HuH-7.5 (cell line): ENCODE data around the gene SYNJ1.
"Not testable (repeated sequence)": the region's sequence is repeated elsewhere in the genome, so short reads cannot be mapped to it uniquely, and the experiment has no call there.

Experiments used
- DNase-seq: peaks from one replicate; pipeline ENCODE4 v3.0.0; 2011; ENCODE audit warnings: low spot score

The SYNJ1 gene

DNA sequence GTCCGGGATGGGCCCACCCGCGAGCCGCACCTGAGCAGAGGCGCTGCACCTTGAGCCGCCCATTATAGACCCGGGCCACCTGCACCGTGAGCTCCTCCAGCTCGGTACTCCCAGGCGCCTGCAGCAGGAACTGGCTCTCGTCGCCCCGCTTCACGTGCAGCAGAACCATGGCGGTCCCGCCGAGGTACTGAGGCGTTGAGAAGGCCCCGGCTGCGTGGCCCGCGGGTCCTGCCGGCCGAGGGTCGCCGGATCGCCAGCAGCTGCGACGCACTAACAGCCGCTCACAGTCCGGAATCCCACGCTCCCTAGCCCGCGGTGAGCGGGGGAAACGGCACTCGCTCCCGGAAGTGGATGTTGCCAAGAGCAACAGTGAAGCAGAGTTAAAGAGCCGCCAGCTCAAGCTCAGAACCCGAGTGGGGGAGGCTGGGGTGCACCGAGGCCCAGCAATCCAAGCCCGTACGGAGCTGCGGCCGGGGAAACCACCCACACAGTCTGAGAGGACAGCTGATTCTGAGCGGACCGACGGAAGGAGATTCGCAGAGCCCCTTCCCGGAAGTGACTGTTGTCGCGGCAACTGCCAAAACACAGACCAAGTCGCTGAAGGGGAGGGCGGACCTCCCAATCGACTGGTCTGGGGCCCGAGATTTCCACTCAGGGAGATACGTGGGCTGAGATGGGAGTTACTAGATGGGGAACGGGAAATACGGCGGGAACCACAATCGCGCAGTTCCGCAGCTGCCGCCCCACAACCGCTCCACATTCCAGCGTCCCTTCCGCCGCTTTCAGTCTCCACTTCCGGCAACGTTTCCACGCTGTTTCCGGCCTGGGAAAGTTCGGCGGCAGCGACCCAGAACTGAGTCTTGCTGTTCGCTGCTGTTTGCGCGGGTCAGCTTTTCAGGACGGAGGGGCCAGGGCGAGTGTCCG is 115.5 kb downstream of the SYNJ1 start, which contains the start of gene CFAP298:
Gene CFAP298, minus strand, starts transcription at position 303 of the 924 bp plus-strand sequence. Its CDS starts 134 bp downstream, at position 169.
- peak; percentile 35 for DNase-seq

- DNase-seq: no peak
These were observed 116.3 kb downstream of the SYNJ1 start for GRCh38 chr21:32611471-32611997.

DNA sequence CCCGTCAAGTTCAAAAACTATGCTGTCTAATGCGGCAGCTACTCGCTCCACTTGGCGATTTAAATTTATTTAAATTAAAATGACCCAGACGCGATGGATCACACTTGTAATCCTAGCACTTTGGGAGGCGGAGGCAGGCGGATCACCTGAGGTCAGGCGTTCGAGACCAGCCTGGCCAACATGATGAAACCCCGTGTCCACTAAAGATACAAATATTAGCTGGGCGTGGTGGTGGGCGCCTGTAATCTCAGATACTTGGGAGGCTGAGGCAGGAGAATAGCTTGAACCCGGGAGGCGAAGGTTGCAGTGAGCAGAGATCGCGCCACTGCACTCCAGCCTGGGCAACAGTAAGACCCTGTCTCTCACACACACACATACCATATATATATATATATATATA is 116.9 kb downstream of the SYNJ1 start:
- DNase-seq: not testable (repeated sequence)

- DNase-seq: no peak
These were observed 119.0 kb downstream of the SYNJ1 start for GRCh38 chr21:32608851-32609250.

- DNase-seq: no peak
These were observed 122.3 kb downstream of the SYNJ1 start for GRCh38 chr21:32605469-32605868.

DNA sequence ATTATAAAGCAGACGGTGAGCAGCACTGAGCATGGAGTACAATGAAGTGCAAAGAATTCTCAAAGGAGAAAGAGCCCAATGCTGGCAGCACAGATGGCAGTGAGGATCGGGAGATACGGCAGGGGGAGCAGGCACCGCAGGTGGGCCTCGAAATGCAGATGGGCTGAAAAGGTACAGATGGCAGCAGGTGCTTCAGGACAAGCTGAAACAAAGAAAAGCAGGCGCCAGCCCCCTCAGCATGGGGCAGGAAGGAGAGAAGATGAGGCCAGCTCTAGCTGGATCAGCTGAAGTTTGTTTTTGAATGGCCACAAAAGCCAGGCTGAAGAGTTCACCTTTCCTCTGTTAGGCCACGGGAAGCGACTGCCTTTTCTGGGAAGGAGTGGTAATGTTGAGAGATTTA is 123.3 kb downstream of the SYNJ1 start:
- no peak for DNase-seq

- no peak for DNase-seq
These were observed 124.7 kb downstream of the SYNJ1 start for GRCh38 chr21:32603131-32603530.

DNA sequence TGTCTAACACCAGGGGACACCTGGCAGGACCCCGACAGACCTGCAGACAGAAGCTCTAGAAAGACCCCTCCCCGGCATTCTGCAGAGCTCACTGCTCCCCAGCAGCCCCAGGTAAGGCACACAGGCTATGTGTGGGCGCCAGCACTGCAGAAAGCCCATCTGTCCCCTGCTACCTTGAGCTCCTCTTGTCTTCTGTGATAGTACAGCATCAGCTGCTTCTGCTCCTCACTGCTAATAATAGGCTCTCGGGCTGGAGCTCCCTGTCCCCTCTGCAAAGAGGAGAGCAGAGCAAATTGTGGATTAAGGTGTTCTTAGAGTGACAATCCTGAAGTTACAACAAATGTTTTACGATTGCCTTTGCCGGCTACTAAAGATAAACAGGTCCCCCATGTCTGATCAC is 125.7 kb downstream of the SYNJ1 start:
- no peak for DNase-seq

- DNase-seq: no peak
These were observed 128.3 kb downstream of the SYNJ1 start for GRCh38 chr21:32599526-32599925.

DNA sequence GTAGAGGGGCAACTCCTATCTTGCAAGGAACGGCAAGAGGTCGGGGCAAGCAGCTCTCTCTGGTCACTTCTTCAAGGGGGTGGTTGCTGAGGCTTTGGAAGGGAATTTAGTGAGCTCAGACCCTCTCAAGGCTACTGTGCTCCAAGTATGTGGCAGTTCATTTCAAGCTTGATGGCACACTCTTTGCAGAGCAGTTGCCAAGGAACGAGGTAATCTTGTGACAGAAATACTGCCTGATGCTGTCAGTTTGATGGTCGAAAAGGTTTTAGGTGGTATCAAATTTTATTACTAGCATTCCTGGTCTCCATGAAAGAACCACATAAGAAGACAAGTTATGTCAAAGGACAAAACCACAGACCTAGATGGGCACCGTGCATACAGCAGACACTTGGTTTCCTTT is 128.7 kb downstream of the SYNJ1 start:
- DNase-seq: no peak

GRCh38 chr21:32597205-32597604 is 130.6 kb downstream of the SYNJ1 start:
- DNase-seq: no peak

- no peak for DNase-seq
These were observed 132.4 kb downstream of the SYNJ1 start for GRCh38 chr21:32595431-32595830.

GRCh38 chr21:32593690-32594089 is 134.1 kb downstream of the SYNJ1 start:
- DNase-seq: no peak

DNA sequence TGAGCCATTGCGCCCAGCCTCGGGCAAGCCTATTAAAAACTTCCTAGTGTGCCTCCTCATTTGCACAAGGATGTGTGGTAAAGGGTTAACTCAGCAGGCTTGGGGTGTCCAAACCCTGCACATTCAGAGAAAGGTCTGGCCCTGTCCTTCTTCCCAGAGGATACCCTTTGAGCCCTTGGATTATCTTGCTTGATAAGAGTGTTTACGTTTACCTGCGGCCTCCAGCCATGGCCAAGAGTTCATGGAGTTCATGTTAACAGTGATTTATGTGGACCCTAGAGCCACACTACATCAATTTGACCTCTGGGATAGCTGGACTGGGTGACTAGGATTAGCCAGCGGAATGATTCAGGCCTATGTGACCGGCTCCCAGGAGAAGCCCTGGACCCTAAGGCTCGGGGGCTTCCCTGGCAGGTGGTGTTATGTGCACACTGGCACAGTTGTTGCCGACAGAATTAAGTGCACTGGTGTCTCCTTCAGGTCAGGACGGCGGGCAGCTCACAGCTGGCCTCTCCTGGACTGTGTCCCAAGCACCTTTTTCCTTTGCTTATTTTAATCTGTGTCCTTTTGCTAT is 134.8 kb downstream of the SYNJ1 start:
- DNase-seq: no peak

DNA sequence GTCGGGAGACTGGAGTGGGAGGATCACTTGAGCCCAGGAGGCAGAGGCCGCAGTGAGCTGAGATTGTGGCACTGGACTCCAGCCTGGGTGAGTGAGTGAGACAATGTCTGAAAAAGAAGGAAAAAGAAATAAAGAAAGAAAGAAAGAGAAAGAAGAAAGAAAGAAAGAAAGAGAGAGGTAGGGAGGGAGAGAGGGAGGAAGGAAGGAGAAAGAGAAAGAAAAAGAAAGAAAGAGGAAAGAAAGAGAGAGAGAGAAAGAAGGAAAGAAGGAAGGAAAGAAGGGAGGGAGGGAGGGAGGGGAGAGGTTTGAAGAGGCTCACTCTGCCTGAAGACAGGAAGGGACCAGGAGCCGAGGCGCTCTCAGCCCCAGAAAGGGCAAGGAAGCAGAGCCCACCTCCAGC is 137.7 kb downstream of the SYNJ1 start:
- DNase-seq: no peak

GRCh38 chr21:32587651-32588050 is 140.2 kb downstream of the SYNJ1 start:
- no peak for DNase-seq

- no peak for DNase-seq
These were observed 140.7 kb downstream of the SYNJ1 start for GRCh38 chr21:32587120-32587519.

GRCh38 chr21:32585970-32586369 is 141.8 kb downstream of the SYNJ1 start:
- DNase-seq: no peak

GRCh38 chr21:32585042-32585710 is 142.6 kb downstream of the SYNJ1 start, which contains the start of gene TCP10L:
Gene TCP10L, minus strand, starts transcription at chr21:32585523. Its CDS starts 1,219 bp downstream, at chr21:32584304.
- DNase-seq: no peak

- DNase-seq: no peak
These were observed 143.3 kb downstream of the SYNJ1 start for GRCh38 chr21:32584472-32584871.

- DNase-seq: no peak
These were observed 146.1 kb downstream of the SYNJ1 start for GRCh38 chr21:32581732-32582131.

DNA sequence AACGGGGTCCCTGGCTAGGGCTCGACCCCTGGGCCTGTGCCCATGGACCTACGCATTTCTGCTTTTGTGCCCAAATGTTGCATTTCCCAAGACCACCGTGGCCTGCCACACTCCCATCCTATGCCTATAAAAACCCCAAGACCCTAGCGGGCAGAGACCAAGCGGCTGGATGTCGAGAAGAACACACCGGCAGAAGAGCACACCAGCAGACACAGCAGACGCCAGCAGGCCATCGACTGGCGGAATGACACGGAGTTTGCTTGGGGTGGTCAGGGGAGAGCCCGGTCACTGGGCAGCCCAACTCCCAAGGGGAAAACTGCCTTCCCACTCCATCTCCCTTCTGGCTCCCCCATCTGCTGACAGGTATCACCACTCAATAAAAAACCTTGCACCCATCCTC is 146.9 kb downstream of the SYNJ1 start:
- DNase-seq: no peak
